A673 (cell line): ENCODE results near the gene FLRT2. TPM values are rescaled to one million over a fixed set of nuclear protein-coding genes. Genes with fewer than 3 reads are reported as not detected.

Source experiments
- BruUV-seq: library from RNA; stranded (reverse); fragments of 400-500 nt; replicated peaks from 2 replicates; lab custom pipeline; 2021; lab: Mats Ljungman, UMichigan
- CTCF ChIA-PET: fragments of 300-600 bp; sonication (Branson Sonifier 250); formaldehyde crosslinking; loops from one replicate; lab custom pipeline; 2022; ENCODE audit warnings: antibody characterized with exemption; lab: Charles Lee
- POLR2A ChIA-PET: fragments of 300-600 bp; sonication (Branson Sonifier 250); formaldehyde crosslinking; loops from one replicate; lab custom pipeline; 2022; ENCODE audit warnings: antibody characterized with exemption; ENCODE audit not compliant: low non-redundant PET; lab: Charles Lee
- DNase-seq: peaks from one replicate; pipeline ENCODE4 v3.0.0-alpha.2; 2015; ENCODE audit warnings: low spot score
- H3K27ac ChIP-seq: fragments of 200-600 bp; sonication (generic); 2 replicates; pipeline ENCODE4 v1.5.1; 2016; ENCODE audit warnings: mixed run types, low read depth, mild to moderate bottlenecking, mixed read lengths, antibody characterized with exemption, low read length; ENCODE audit not compliant: poor library complexity, severe bottlenecking
- H3K27me3 ChIP-seq: fragments of 200-600 bp; sonication (generic); replicated peaks from 2 replicates; pipeline ENCODE4 v1.6.1; 2017; ENCODE audit warnings: mixed run types, low read depth, mild to moderate bottlenecking, mixed read lengths, antibody characterized with exemption, low read length; ENCODE audit not compliant: insufficient read depth, poor library complexity
- H3K36me3 ChIP-seq: fragments of 200-600 bp; sonication (generic); 2 replicates; pipeline ENCODE4 v1.6.1; 2016; ENCODE audit warnings: mixed run types, mild to moderate bottlenecking, mixed read lengths, antibody characterized with exemption, low read length; ENCODE audit not compliant: insufficient read depth, poor library complexity, severe bottlenecking
- H3K4me1 ChIP-seq: fragments of 200-600 bp; sonication (generic); 2 replicates; pipeline ENCODE4 v1.6.1; 2017; ENCODE audit warnings: mixed run types, mild to moderate bottlenecking, mixed read lengths, antibody characterized with exemption, low read length; ENCODE audit not compliant: insufficient read depth, poor library complexity, severe bottlenecking
- H3K4me3 ChIP-seq: fragments of 200-600 bp; sonication (generic); 2 replicates; pipeline ENCODE4 v1.5.1; 2016; ENCODE audit warnings: low read depth, mixed run types, mild to moderate bottlenecking, mixed read lengths, low read length; ENCODE audit not compliant: poor library complexity, severe bottlenecking
- H3K9me3 ChIP-seq: fragments of 200-600 bp; sonication (generic); 2 replicates; pipeline ENCODE4 v1.6.1; 2016; ENCODE audit warnings: mixed run types, low read depth, mild to moderate bottlenecking, mixed read lengths, antibody characterized with exemption, low read length; ENCODE audit not compliant: poor library complexity, severe bottlenecking
- CTCF ChIP-seq: fragments of 300-800, 200-600 bp; sonication (generic); conservative IDR thresholded peaks from 2 replicates; pipeline ENCODE4 v1.5.1; 2017; ENCODE audit warnings: low read depth, mild to moderate bottlenecking, antibody characterized with exemption, low read length, moderate library complexity, mixed read lengths
- EZH2 ChIP-seq: fragments of 200-600 bp; sonication (generic); IDR thresholded peaks from 2 replicates; pipeline ENCODE4 v1.6.1; 2017; ENCODE audit warnings: borderline replicate concordance, low read depth, mild to moderate bottlenecking, mixed read lengths, antibody characterized with exemption, low read length; ENCODE audit not compliant: poor library complexity, severe bottlenecking
- intact Hi-C: fragments of 100-400 bp; cut with micrococcal nuclease; formaldehyde crosslinking; loops from one replicate; pipeline ENCODE4 v1.10.0; 2022; ENCODE audit not compliant: unreplicated experiment
- total RNA-seq: library from RNA; stranded (reverse); gene quantifications from 2 replicates; pipeline ENCODE4 v1.2.3, GENCODE V29; 2021

Gene FLRT2
- total RNA-seq, 1 experiment from 2014 or later = 128 TPM

GRCh38 chr14:85538636-85539035 is 8.7 kb downstream of the FLRT2 start:
- ChIA-PET CTCF (no interaction called here), POLR2A (no interaction called here)

GRCh38 chr14:85539510-85539909 is 9.6 kb downstream of the FLRT2 start:
- H3K27me3 ChIP-seq = no peaks in the 10 kb centered on the region
- H3K36me3 ChIP-seq = peaks cover 25% of the 10 kb centered on the region
- H3K27ac ChIP-seq = no peak overlapping the region
- POLR2A ChIA-PET = no interaction called here
- H3K9me3 ChIP-seq = no peaks in the 10 kb centered on the region
- CTCF ChIA-PET = no interaction called here
- no peak overlapping the region for H3K4me3 ChIP-seq
- TF ChIP-seq EZH2 = no peak
- TF ChIP-seq CTCF = no peak
- H3K4me1 ChIP-seq = peaks cover 39% of the 10 kb centered on the region
- no peak for DNase-seq
- no TSS peak for BruUV-seq
- intact Hi-C loops = loop anchor here (5.0 to 10.0 kb wide), 2 partner anchors 518 to 1465 kb away; no protein-coding TSS in a partner anchor

More at GRCh38 chr14:85538636-85539035, 8.7 kb downstream of the FLRT2 start:
- intact Hi-C loops = loop anchor here (5.0 to 10.0 kb wide), 2 partner anchors 519 to 1466 kb away; no protein-coding TSS in a partner anchor
- no peak overlapping the region for H3K27ac ChIP-seq
- no peak overlapping the region for H3K4me3 ChIP-seq
- no peak for DNase-seq
- no TSS peak for BruUV-seq
- H3K27me3 ChIP-seq = no peaks in the 10 kb centered on the region
- H3K4me1 ChIP-seq = peaks cover 39% of the 10 kb centered on the region
- H3K9me3 ChIP-seq = no peaks in the 10 kb centered on the region
- TF ChIP-seq CTCF (no peak), EZH2 (no peak)
- H3K36me3 ChIP-seq = peaks cover 16% of the 10 kb centered on the region

- Histone ChIP-seq H3K4me1 (peaks cover 28% of the 10 kb centered on the region), H3K9me3 (no peaks in the 10 kb centered on the region), H3K27ac (no peak overlapping the region), H3K36me3 (peaks cover 35% of the 10 kb centered on the region), H3K27me3 (no peaks in the 10 kb centered on the region), H3K4me3 (no peak overlapping the region)
- CTCF ChIA-PET = no interaction called here
- no TSS peak for BruUV-seq
- POLR2A ChIA-PET = no interaction called here
- TF ChIP-seq CTCF (no peak), EZH2 (no peak)
- intact Hi-C loops = no loop called here
- DNase-seq = no peak
These were observed 12.7 kb downstream of the FLRT2 start for GRCh38 chr14:85542623-85543022.
